ENCODE measurements around the gene FAM156A. TPM values are rescaled to one million over a fixed set of nuclear protein-coding genes. Genes with fewer than 3 reads are reported as not detected.
"Not testable (repeated sequence)": the region's sequence is repeated elsewhere in the genome, so short reads cannot be mapped to it uniquely, and the experiment has no call there.

FAM156A gene
- total RNA-seq, 6 donors from 2014 or later, result 12.0 to 60.8 (median 17.6) TPM

DNA sequence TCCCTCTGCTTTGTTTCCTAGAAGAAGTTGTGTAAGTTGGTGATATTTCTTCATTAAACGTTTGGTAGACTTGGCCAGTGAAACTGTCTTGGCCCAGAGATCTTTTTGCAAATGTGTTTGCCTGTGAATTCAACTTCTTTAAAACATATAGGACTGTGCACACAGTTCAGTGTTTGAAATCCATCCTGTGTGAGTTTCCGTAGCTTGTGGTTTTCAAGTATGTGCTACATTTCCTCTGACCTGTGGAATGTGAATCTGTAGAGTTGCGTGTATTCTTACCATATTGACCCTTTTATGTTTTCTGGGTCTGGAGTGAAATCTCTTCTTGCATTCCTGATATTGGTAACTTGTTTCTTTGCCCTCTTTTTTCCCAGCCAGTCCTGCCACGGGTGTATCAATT, 52.2 kb downstream of the FAM156A start:
- not testable (repeated sequence) for DNase-seq; H3K27ac ChIP-seq; ATAC-seq (ENCODE audit: low FRiP score in 2 of 2); H3K4me1 ChIP-seq; H3K9me3 ChIP-seq; H3K27me3 ChIP-seq; H3K36me3 ChIP-seq; H3K4me3 ChIP-seq
- WGBS, 2 donors, result no CpG with 5 or more reads among the region's 4 CpGs

DNA sequence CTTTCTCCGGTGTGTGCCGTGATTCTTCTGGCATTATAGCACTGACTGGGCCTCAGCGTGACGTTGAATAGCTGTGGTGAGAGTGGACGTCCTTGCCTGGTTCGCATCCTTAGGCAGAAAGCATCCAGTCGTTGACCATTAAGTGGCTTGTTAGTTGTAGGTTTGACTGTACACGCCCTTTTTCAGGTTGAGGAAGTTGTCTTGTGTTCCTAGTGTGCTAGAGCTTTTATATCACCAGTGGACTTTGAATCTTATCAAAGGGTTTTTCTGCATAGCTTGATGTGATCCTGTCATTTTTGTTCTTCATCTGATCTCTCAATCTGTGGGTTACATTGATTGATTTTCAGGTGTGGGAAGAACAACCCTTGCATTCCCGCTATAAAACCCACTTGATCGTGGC, 52.8 kb downstream of the FAM156A start:
- not testable (repeated sequence) for H3K27me3 ChIP-seq; DNase-seq; H3K4me1 ChIP-seq; H3K27ac ChIP-seq; H3K9me3 ChIP-seq; H3K4me3 ChIP-seq; ATAC-seq (ENCODE audit: low FRiP score in 2 of 2); H3K36me3 ChIP-seq
- WGBS, 2 donors, result no CpG with 5 or more reads among the region's 10 CpGs

Other genes with a start within 250 kb of the FAM156A start
- gene SSX2B, start 207.3 kb downstream of the FAM156A start, total RNA-seq, result not detected
- not detected for gene SPANXN5, start 161.1 kb downstream of the FAM156A start, total RNA-seq
- not detected for gene XAGE5, start 147.2 kb downstream of the FAM156A start, total RNA-seq
- gene XAGE3, start 90.4 kb downstream of the FAM156A start, total RNA-seq, result not detected
- gene FAM156B, start 61.2 kb downstream of the FAM156A start, total RNA-seq, result 100 to 1,000 TPM in 2 of 6 donors, 10 to 100 TPM in 4; 14.1 to 216 (median 17.2) TPM
- gene GPR173, start 90.3 kb upstream of the FAM156A start, total RNA-seq, result 1 to 10 TPM in 3 of 6 donors, under 1 TPM in 3; 0.46 to 1.3 (median 0.95) TPM
- 100 to 1,000 TPM in 1 of 6 donors, 10 to 100 TPM in 5; 33.4 to 162 (median 46.6) TPM for gene TSPYL2, start 123.8 kb upstream of the FAM156A start, total RNA-seq
- gene KANTR, start 135.6 kb upstream of the FAM156A start, total RNA-seq, result 10 to 100 TPM in 4 of 6 donors, 1 to 10 TPM in 2; 7.6 to 68.1 (median 14.9) TPM